SK-N-SH (cell line): Measurements from ENCODE around the gene ARHGAP10.

Experiments
- CHD2 ChIP-seq: fragments of 150-350 bp; IDR thresholded peaks from 2 replicates; pipeline ENCODE4 v1.6.1; 2018; ENCODE audit warnings: low read length; ENCODE audit not compliant: partially characterized antibody
- CTCF ChIP-seq: fragments of 200-600 bp; sonication (generic); IDR thresholded peaks from 2 replicates; pipeline ENCODE4 v1.6.1; 2017; ENCODE audit warnings: antibody characterized with exemption, mild to moderate bottlenecking, moderate library complexity
- ELF1 ChIP-seq: IDR thresholded peaks from 2 replicates; pipeline ENCODE4 v1.4.0; 2012
- FOSL2 ChIP-seq: IDR thresholded peaks from 2 replicates; pipeline ENCODE4 v1.4.0; 2012; ENCODE audit warnings: low read depth, mild to moderate bottlenecking, moderate library complexity, borderline replicate concordance
- GATA2 ChIP-seq: sonication (generic); formaldehyde crosslinking; IDR thresholded peaks from 2 replicates; pipeline ENCODE4 v1.5.0; 2020; ENCODE audit warnings: mild to moderate bottlenecking, missing genetic modification reagents
- MXI1 ChIP-seq: IDR thresholded peaks from 2 replicates; pipeline ENCODE4 v1.6.1; 2012; ENCODE audit warnings: mild to moderate bottlenecking, low read depth, low read length, improper control_type of control experiment
- PBX3 ChIP-seq: IDR thresholded peaks from 2 replicates; pipeline ENCODE4; 2012
- POLR2AphosphoS5 ChIP-seq: IDR thresholded peaks from 2 replicates; pipeline ENCODE4 v1.6.1; 2012; ENCODE audit warnings: low read depth, low read length
- RAD21 ChIP-seq: IDR thresholded peaks from 2 replicates; pipeline ENCODE4 v1.6.1; 2012; ENCODE audit warnings: mild to moderate bottlenecking, low read length
- REST ChIP-seq: IDR thresholded peaks from 2 replicates; pipeline ENCODE4 v1.6.1; 2012; ENCODE audit warnings: mild to moderate bottlenecking, low read depth, low read length, moderate library complexity
- SIN3A ChIP-seq: IDR thresholded peaks from 2 replicates; pipeline ENCODE4 v1.6.1; 2012; ENCODE audit warnings: low read depth, mild to moderate bottlenecking, low read length, moderate library complexity, borderline replicate concordance
- TEAD4 ChIP-seq: IDR thresholded peaks from 2 replicates; pipeline ENCODE4 v1.4.0; 2012; ENCODE audit warnings: mild to moderate bottlenecking, borderline replicate concordance; ENCODE audit not compliant: insufficient read depth
- YY1 ChIP-seq: IDR thresholded peaks from 2 replicates; pipeline ENCODE4 v1.4.0; 2012; ENCODE audit warnings: low read depth, mild to moderate bottlenecking
- TF ChIP-seq, protein P1 (sequence below): IDR thresholded peaks from 2 replicates; pipeline ENCODE4 v1.4.0; 2012; ENCODE audit warnings: low read depth

- TF ChIP-seq SIN3A (no peak), CTCF (no peak), TEAD4 (no peak), PBX3 (no peak), GATA2 (CRISPR knock-in tag) (no peak), YY1 (no peak), MXI1 (no peak), RAD21 (no peak), CHD2 (no peak), POLR2AphosphoS5 (no peak), FOSL2 (no peak), REST (no peak), ELF1 (no peak)
- TF ChIP-seq, protein P1, sequence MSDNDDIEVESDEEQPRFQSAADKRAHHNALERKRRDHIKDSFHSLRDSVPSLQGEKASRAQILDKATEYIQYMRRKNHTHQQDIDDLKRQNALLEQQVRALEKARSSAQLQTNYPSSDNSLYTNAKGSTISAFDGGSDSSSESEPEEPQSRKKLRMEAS, result no peak
Observed at GRCh38 chr4:147704846-147705245, 27.0 kb upstream of the ARHGAP10 start.
